Thyroid gland (tissue), 4 donors: ENCODE results near the gene USP3. TPM values are rescaled to one million over a fixed set of nuclear protein-coding genes. Genes with fewer than 3 reads are reported as not detected.

Experiments used
- DNase-seq, 2 donors: peaks; one replicate each; pipeline ENCODE4 v3.0.0-alpha.2; 2019
- H3K27ac ChIP-seq, 3 donors: fragments of 200-600 bp; sonication (generic); 1 replicate in 2 of 3; 2 replicates in 1 of 3; pipeline ENCODE4 v1.5.1; 2016 to 2019; ENCODE audit warnings: mild to moderate bottlenecking in 1 of 3, moderate library complexity in 1 of 3
- H3K27me3 ChIP-seq: fragments of 200-600 bp; sonication (generic); one replicate; pipeline ENCODE4 v1.5.1; 2019
- H3K36me3 ChIP-seq, 2 donors: fragments of 200-600 bp; sonication (generic); one replicate each; pipeline ENCODE4 v1.5.1; 2016 to 2019
- H3K4me1 ChIP-seq, 2 donors: fragments of 200-600 bp; sonication (generic); one replicate each; pipeline ENCODE4 v1.5.1; 2017 to 2019
- H3K4me3 ChIP-seq, 3 donors: fragments of 200-600 bp; sonication (generic); replicated peaks in 1 of 3; 1 replicate in 2 of 3; 2 replicates in 1 of 3; pipeline ENCODE4 v1.5.1; 2016; ENCODE audit warnings: mild to moderate bottlenecking in 1 of 3
- H3K9me3 ChIP-seq: fragments of 200-600 bp; sonication (generic); one replicate; pipeline ENCODE4 v1.5.1; 2017
- POLR2A ChIP-seq, 2 donors: fragments of 450-650 bp; IDR thresholded peaks; one replicate each; pipeline ENCODE4 v1.6.1; 2017; ENCODE audit warnings: antibody characterized with exemption in 2 of 2, mild to moderate bottlenecking in 2 of 2, moderate library complexity in 1 of 2
- WGBS, 2 donors: methylation state at CpG; one replicate each; pipeline ENCODE4 v1.1.5; 2017; 5-methylcytosine and 5-hydroxymethylcytosine counted together
- intact Hi-C: fragments of 100-400 bp; cut with DNase I; formaldehyde crosslinking; loops from one replicate; pipeline ENCODE4 v1.15.1; 2023
- total RNA-seq, 4 donors: library from RNA; depleted of rRNA; stranded (reverse); fragments of >200 nt; gene quantifications; one replicate each; pipeline ENCODE4 v1.2.3, GENCODE V29; 2016
- TF ChIP-seq, protein P1 (sequence below), 6 experiments: fragments of 200-600 bp in 3 of 6; fragments of 450-650 bp in 3 of 6; sonication (generic) in 3 of 6; IDR thresholded peaks; one replicate each; pipeline ENCODE4 v1.5.1; 2016 to 2019; ENCODE audit warnings: antibody characterized with exemption in 6 of 6, mild to moderate bottlenecking in 2 of 6, inconsistent platforms in 1 of 6, moderate library complexity in 1 of 6

USP3 gene
- total RNA-seq, 4 donors from 2014 or later: 42.9 to 82.2 (median 53.7) TPM

DNA sequence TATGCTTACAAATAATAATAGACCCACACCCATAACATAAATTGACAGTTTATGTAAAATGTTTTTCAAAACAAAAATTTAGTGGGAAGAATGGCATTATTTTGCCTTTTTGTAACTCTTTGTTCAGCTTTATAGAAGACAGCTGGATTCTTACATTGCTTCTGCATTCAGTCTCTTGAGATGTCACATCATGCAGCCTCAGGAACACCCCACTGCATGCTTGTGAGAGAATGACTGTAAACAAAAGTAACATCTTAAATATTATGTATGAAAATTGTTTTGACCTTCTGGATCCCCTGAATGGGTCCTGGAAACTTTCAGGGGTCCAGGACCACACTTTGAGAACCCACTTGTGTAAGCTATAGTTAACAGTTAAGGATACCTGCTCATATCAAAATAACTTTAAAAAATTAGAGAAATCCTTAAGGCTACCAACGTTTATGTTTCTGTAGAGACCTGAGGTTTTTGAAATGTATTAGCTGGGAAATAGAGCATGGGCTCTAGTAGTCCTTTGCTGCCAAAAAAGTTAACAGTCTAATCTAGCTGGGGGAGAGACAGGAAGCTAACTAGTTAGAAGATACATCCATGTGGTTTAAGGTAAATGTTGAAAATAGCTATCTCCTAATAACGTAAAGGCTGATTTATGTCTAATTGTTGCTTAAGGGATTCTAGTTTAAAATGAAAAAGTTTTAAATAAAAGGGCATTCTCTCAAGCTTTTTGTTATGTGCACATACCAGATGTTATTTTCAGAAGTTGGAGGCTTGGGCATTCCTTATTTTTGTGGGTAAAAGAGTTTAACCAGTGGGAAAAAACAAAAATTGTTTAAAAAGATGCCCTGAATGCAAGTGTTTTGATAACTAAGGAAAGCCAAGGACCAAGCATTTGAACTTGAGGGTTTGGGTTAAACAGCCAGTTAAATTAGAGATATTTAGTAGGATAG, 3.8 kb downstream of the USP3 start:
- Histone ChIP-seq H3K27ac (no peak overlapping the region), H3K36me3 (no peaks in the 10 kb centered on the region), H3K9me3 (no peaks in the 10 kb centered on the region), H3K4me3 (no peak overlapping the region), H3K4me1 (peaks cover 38 to 63% of the 10 kb centered on the region in 2 donors), H3K27me3 (no peaks in the 10 kb centered on the region)
- no peak for TF ChIP-seq POLR2A (IDR thresholded peaks at IDR 0.05)
- TF ChIP-seq, protein P1, sequence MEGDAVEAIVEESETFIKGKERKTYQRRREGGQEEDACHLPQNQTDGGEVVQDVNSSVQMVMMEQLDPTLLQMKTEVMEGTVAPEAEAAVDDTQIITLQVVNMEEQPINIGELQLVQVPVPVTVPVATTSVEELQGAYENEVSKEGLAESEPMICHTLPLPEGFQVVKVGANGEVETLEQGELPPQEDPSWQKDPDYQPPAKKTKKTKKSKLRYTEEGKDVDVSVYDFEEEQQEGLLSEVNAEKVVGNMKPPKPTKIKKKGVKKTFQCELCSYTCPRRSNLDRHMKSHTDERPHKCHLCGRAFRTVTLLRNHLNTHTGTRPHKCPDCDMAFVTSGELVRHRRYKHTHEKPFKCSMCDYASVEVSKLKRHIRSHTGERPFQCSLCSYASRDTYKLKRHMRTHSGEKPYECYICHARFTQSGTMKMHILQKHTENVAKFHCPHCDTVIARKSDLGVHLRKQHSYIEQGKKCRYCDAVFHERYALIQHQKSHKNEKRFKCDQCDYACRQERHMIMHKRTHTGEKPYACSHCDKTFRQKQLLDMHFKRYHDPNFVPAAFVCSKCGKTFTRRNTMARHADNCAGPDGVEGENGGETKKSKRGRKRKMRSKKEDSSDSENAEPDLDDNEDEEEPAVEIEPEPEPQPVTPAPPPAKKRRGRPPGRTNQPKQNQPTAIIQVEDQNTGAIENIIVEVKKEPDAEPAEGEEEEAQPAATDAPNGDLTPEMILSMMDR (IDR thresholded peaks at IDR 0.05): no peak
- no peak for DNase-seq
- 37 to 48% methylated on average over 2 of the region's 2 CpGs for WGBS, 2 donors
- intact Hi-C loops: loop anchor here (10.0 kb wide), 1 partner anchor 47 kb away; no protein-coding TSS in a partner anchor

DNA sequence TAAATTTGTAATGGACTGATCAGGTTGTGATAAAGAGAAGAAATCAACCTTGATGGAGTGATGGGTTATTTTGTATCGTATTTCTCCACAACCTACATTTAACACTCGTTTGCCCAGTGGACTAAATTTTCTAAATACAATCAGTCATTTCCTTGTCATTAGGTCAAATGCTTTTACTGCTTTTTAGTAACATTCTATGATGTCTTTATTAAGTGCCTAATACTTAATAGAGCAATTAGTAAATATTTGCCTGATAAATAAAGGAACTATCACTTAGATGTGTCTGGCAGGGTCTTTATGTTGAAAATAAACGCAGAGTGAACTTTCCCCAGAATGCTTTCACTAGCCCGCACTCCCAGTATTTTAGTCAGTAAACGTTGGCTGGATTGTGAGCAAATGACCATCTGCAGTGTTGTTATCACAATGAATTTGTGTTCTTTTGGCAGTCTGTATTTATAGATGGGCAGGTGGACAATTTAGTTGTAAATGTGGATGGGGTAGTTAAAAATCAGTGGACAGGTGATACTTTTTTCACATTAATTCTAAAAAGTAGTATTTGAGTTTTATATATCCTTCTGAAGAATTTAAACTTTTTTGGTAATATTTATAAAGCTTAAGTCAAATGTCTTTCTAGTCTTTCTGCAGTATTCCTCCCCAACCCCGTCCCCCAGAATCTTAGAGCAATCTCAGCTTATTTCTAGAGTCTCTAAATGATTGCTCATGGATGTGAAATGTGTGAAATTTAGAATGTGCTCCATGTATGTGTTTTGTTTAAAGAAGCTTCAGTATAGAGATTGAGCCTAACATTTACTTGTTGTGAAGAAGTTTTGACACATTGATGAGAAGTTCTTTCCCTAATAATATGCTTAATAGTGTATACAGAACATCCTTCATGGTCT, 4.9 kb downstream of the USP3 start:
- Histone ChIP-seq H3K27me3 (no peaks in the 10 kb centered on the region), H3K27ac (peak overlapping the region in 1 of 3 donors; percentile 38), H3K4me3 (no peak overlapping the region), H3K9me3 (no peaks in the 10 kb centered on the region), H3K4me1 (peaks cover 42 to 63% of the 10 kb centered on the region in 2 donors), H3K36me3 (no peaks in the 10 kb centered on the region)
- TF ChIP-seq, protein P1 (IDR thresholded peaks at IDR 0.05): no peak
- no peak for TF ChIP-seq POLR2A (IDR thresholded peaks at IDR 0.05)
- intact Hi-C loops: loop anchor here (10.0 kb wide), 1 partner anchor 45 kb away; no protein-coding TSS in a partner anchor
- no peak for DNase-seq
- WGBS, 2 donors: 80 to 91% methylated on average over 6 of the region's 6 CpGs

GRCh38 chr15:63509955-63510940, 5.9 kb downstream of the USP3 start:
- intact Hi-C loops: loop anchor here (10.0 kb wide), 1 partner anchor 45 kb away; no protein-coding TSS in a partner anchor
- H3K9me3 ChIP-seq: no peaks in the 10 kb centered on the region
- TF ChIP-seq, protein P1 (IDR thresholded peaks at IDR 0.05): no peak
- peak overlapping the region in 1 of 3 donors; percentile 38 for H3K27ac ChIP-seq
- peaks cover 42 to 73% of the 10 kb centered on the region in 2 donors for H3K4me1 ChIP-seq
- DNase-seq: no peak
- 50 to 57% methylated on average over 5 of the region's 5 CpGs for WGBS, 2 donors
- H3K4me3 ChIP-seq: no peak overlapping the region
- no peaks in the 10 kb centered on the region for H3K27me3 ChIP-seq
- no peaks in the 10 kb centered on the region for H3K36me3 ChIP-seq

DNA sequence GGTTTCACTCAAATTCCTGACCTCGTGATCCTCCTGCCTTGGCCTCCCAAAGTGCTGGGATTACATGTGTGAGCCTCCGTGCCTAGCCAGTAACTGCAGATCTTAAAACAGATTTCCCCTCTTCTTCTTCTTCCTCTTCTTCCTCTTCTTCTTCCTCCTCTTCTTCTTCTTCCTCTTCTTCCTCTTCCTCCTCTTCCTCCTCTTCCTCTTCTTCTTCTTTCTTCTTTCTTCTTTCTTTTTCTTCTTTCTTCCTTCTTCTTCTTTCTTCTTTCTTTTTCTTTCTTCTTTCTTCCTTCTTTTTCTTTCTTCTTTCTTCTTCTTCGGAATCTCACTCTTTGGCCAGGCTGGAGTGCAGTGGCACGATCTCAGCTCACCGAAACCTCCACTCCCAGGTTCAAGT, 7.8 kb downstream of the USP3 start:
- TF ChIP-seq POLR2A (IDR thresholded peaks at IDR 0.05): no peak
- TF ChIP-seq, protein P1 (IDR thresholded peaks at IDR 0.05): no peak
- Histone ChIP-seq H3K4me1 (peaks cover 34 to 77% of the 10 kb centered on the region in 2 donors), H3K36me3 (no peaks in the 10 kb centered on the region), H3K9me3 (no peaks in the 10 kb centered on the region), H3K27ac (no peak overlapping the region), H3K27me3 (no peaks in the 10 kb centered on the region), H3K4me3 (no peak overlapping the region)
- intact Hi-C loops: no loop called here
- DNase-seq: no peak
- WGBS, 2 donors: 77 to 78% methylated on average over 5 of the region's 5 CpGs
